ENCODE data around the gene ITIH5.
"Not testable (repeated sequence)": the region's sequence is repeated elsewhere in the genome, so short reads cannot be mapped to it uniquely, and the experiment has no call there.

ITIH5 gene
- 0 to 0.11 (median 0) reads per million in 9 experiments for total RNA-seq

- no peak for DNase-seq
- Mint-ChIP-seq H3K36me3 (ENCODE audit: insufficient read depth) (no peaks in the 10 kb centered on the region), H3K27me3 (peaks cover 61 to 74% of the 10 kb centered on the region in 2 donors), H3K4me1 (ENCODE audit: low read depth in 2 of 2) (peaks cover 3 to 9% of the 10 kb centered on the region in 2 donors), H3K4me3 (peak within 1 kb of the TSS; percentile 68 to 78), H3K27ac (no peak within 1 kb of the TSS), H3K9me3 (no peaks in the 10 kb centered on the region)
- ATAC-seq (replicated peaks) = peak; percentile 29
These were observed at the start of gene ITIH5 for GRCh38 chr10:7666253-7667023. ITIH5 (minus strand) TSS chr10:7666966; CDS start chr10:7666892, 74 bp downstream.

- H3K27ac Mint-ChIP-seq = no peak overlapping the region
These were observed 48.7 kb upstream of the ITIH5 start for GRCh38 chr10:7715515-7715914.

GRCh38 chr10:7711075-7711474, 44.3 kb upstream of the ITIH5 start:
- H3K27me3 Mint-ChIP-seq = peaks cover 34 to 64% of the 10 kb centered on the region in 2 donors
- not testable (repeated sequence) for ATAC-seq (replicated peaks); H3K36me3 Mint-ChIP-seq (ENCODE audit: insufficient read depth); H3K4me1 Mint-ChIP-seq (ENCODE audit: low read depth in 2 of 2); H3K9me3 Mint-ChIP-seq; H3K4me3 Mint-ChIP-seq; DNase-seq; H3K27ac Mint-ChIP-seq

More at GRCh38 chr10:7715515-7715914, 48.7 kb upstream of the ITIH5 start:
- Mint-ChIP-seq H3K27me3 (peaks cover 53 to 70% of the 10 kb centered on the region in 2 donors), H3K4me1 (ENCODE audit: low read depth in 2 of 2) (peaks cover 0 to 1% of the 10 kb centered on the region in 2 donors), H3K36me3 (ENCODE audit: insufficient read depth) (no peaks in the 10 kb centered on the region), H3K9me3 (no peaks in the 10 kb centered on the region), H3K4me3 (no peak overlapping the region)
- DNase-seq (no peak), ATAC-seq (replicated peaks) (no peak)

GRCh38 chr10:7710446-7710845, 43.7 kb upstream of the ITIH5 start:
- Mint-ChIP-seq H3K27me3 (peaks cover 34 to 64% of the 10 kb centered on the region in 2 donors), H3K27ac (no peak overlapping the region), H3K36me3 (ENCODE audit: insufficient read depth) (no peaks in the 10 kb centered on the region), H3K4me3 (no peak overlapping the region), H3K9me3 (no peaks in the 10 kb centered on the region), H3K4me1 (ENCODE audit: low read depth in 2 of 2) (no peaks in the 10 kb centered on the region)
- no peak for DNase-seq
- ATAC-seq (replicated peaks) = no peak

DNA sequence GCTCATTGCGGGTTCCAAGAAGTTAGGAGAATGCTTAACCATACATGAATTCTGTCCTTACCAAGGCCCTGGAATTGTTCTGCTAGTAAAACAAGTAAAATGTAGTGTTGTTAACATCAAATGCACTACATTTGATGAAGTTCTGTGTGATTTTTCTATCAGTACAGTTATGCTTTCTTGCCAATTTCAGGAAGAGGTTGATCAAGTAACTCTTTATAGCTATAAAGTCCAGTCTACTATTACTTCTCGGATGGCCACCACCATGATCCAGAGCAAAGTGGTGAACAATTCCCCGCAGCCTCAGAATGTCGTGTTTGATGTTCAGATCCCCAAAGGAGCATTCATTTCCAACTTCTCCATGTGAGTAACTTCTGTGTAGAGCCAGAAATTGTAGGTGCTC, 42.1 kb upstream of the ITIH5 start:
- ATAC-seq (replicated peaks) = no peak

GRCh38 chr10:7707858-7708622, 41.3 kb upstream of the ITIH5 start:
- no peaks in the 10 kb centered on the region for H3K36me3 Mint-ChIP-seq (ENCODE audit: insufficient read depth)
- H3K9me3 Mint-ChIP-seq = no peaks in the 10 kb centered on the region
- peaks cover 44 to 69% of the 10 kb centered on the region in 2 donors for H3K27me3 Mint-ChIP-seq
- no peak overlapping the region for H3K27ac Mint-ChIP-seq
- no peak overlapping the region for H3K4me3 Mint-ChIP-seq
- H3K4me1 Mint-ChIP-seq (ENCODE audit: low read depth in 2 of 2) = no peaks in the 10 kb centered on the region
- DNase-seq (no peak), ATAC-seq (replicated peaks) (no peak)

More for the DNA sequence above, 42.1 kb upstream of the ITIH5 start:
- H3K36me3 Mint-ChIP-seq (ENCODE audit: insufficient read depth) = no peaks in the 10 kb centered on the region
- no peak overlapping the region for H3K4me3 Mint-ChIP-seq
- no peak for DNase-seq
- peaks cover 36 to 65% of the 10 kb centered on the region in 2 donors for H3K27me3 Mint-ChIP-seq
- H3K27ac Mint-ChIP-seq = no peak overlapping the region
- H3K9me3 Mint-ChIP-seq = no peaks in the 10 kb centered on the region
- H3K4me1 Mint-ChIP-seq (ENCODE audit: low read depth in 2 of 2) = no peaks in the 10 kb centered on the region

- no peak overlapping the region for H3K4me3 Mint-ChIP-seq
- no peaks in the 10 kb centered on the region for H3K9me3 Mint-ChIP-seq
- DNase-seq (no peak), ATAC-seq (replicated peaks) (no peak)
- H3K4me1 Mint-ChIP-seq (ENCODE audit: low read depth in 2 of 2) = no peaks in the 10 kb centered on the region
- no peaks in the 10 kb centered on the region for H3K36me3 Mint-ChIP-seq (ENCODE audit: insufficient read depth)
- no peak overlapping the region for H3K27ac Mint-ChIP-seq
- H3K27me3 Mint-ChIP-seq = peaks cover 44 to 69% of the 10 kb centered on the region in 2 donors
These were observed 40.3 kb upstream of the ITIH5 start for GRCh38 chr10:7707102-7707501.

DNA sequence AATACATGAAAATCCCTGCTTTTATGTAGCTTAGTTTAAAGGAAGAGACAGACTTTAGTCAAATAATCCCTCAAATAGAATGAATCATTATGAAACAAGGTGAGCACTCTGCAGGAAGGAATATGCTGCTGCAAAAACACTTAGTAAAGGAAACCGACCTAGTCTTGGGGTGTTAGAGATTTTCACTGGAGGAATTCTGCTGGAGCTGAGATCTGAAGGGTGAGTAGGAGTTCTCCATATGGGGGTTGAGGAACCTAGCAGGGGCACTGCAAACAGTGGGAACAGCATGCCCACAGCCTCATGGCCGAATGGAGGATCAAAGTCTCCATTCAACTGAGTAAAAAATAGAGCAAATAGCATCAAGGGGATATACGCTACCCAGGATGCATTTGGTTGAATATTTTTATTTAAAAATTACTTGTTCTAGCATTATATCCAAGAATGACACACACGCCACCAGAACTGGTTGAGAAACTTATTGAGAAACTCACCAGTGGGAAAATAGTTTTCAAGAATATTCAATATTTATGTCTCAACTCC, 39.8 kb upstream of the ITIH5 start:
- no peaks in the 10 kb centered on the region for H3K4me1 Mint-ChIP-seq (ENCODE audit: low read depth in 2 of 2)
- no peak for ATAC-seq (replicated peaks)
- no peak overlapping the region for H3K4me3 Mint-ChIP-seq
- no peak for DNase-seq
- H3K27ac Mint-ChIP-seq = no peak overlapping the region
- H3K9me3 Mint-ChIP-seq = no peaks in the 10 kb centered on the region
- H3K27me3 Mint-ChIP-seq = peaks cover 46 to 69% of the 10 kb centered on the region in 2 donors
- H3K36me3 Mint-ChIP-seq (ENCODE audit: insufficient read depth) = no peaks in the 10 kb centered on the region

GRCh38 chr10:7705341-7705740, 38.6 kb upstream of the ITIH5 start:
- DNase-seq (no peak), ATAC-seq (replicated peaks) (no peak)
- H3K4me3 Mint-ChIP-seq = no peak overlapping the region
- H3K27me3 Mint-ChIP-seq = peaks cover 47 to 67% of the 10 kb centered on the region in 2 donors
- no peak overlapping the region for H3K27ac Mint-ChIP-seq
- H3K4me1 Mint-ChIP-seq (ENCODE audit: low read depth in 2 of 2) = no peaks in the 10 kb centered on the region
- H3K36me3 Mint-ChIP-seq (ENCODE audit: insufficient read depth) = no peaks in the 10 kb centered on the region
- no peaks in the 10 kb centered on the region for H3K9me3 Mint-ChIP-seq

GRCh38 chr10:7704071-7705016, 37.6 kb upstream of the ITIH5 start:
- no peak for DNase-seq
- Mint-ChIP-seq H3K27ac (no peak overlapping the region), H3K27me3 (peaks cover 52 to 70% of the 10 kb centered on the region in 2 donors), H3K4me1 (ENCODE audit: low read depth in 2 of 2) (no peaks in the 10 kb centered on the region), H3K9me3 (no peaks in the 10 kb centered on the region), H3K36me3 (ENCODE audit: insufficient read depth) (no peaks in the 10 kb centered on the region), H3K4me3 (no peak overlapping the region)
- no peak for ATAC-seq (replicated peaks)

DNA sequence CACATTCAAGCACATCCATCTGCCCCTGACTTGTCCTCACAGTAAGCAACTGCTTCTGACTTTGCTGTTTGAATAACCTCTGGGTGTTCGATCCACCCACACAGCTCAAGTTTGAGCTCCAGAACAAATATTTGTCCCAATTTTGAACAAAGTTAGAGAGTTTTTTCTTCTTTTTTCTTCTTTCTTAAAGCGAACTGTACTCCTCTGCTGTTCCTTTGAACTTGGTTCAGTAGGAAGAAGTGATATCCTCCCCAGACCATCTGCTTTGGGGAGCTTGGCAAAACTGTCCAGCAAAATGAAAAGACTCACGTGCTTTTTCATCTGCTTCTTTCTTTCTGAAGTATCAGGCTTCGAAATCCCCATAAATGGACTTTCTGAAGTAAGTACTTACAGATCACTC, 36.4 kb upstream of the ITIH5 start, which contains the start of gene ITIH2:
Gene ITIH2, plus strand, starts transcription at position 177 of the 400 bp plus-strand sequence. Its CDS starts 119 bp downstream, at position 296.
- Mint-ChIP-seq H3K36me3 (ENCODE audit: insufficient read depth) (no peaks in the 10 kb centered on the region), H3K9me3 (no peaks in the 10 kb centered on the region), H3K4me1 (ENCODE audit: low read depth in 2 of 2) (no peaks in the 10 kb centered on the region), H3K27me3 (peaks cover 61 to 82% of the 10 kb centered on the region in 2 donors), H3K27ac (no peak within 1 kb of the TSS), H3K4me3 (no peak within 1 kb of the TSS)
- no peak for ATAC-seq (replicated peaks)
- DNase-seq = no peak

- H3K27ac Mint-ChIP-seq = no peak overlapping the region
- DNase-seq (no peak), ATAC-seq (replicated peaks) (no peak)
- H3K36me3 Mint-ChIP-seq (ENCODE audit: insufficient read depth) = no peaks in the 10 kb centered on the region
- H3K4me3 Mint-ChIP-seq = no peak overlapping the region
- H3K27me3 Mint-ChIP-seq = peaks cover 66 to 90% of the 10 kb centered on the region in 2 donors
- no peaks in the 10 kb centered on the region for H3K4me1 Mint-ChIP-seq (ENCODE audit: low read depth in 2 of 2)
- H3K9me3 Mint-ChIP-seq = no peaks in the 10 kb centered on the region
These were observed 35.6 kb upstream of the ITIH5 start for GRCh38 chr10:7702288-7702812.
